Neural cell (in vitro differentiated cells): ENCODE data around the gene HK2. TPM values are rescaled to one million over a fixed set of nuclear protein-coding genes. Genes with fewer than 3 reads are reported as not detected.

Source experiments
- H2AFZ ChIP-seq: fragments of 200-600, 300-800 bp; sonication (generic), shearing (Covaris generic); 2 replicates; pipeline ENCODE4 v1.6.0; 2014; ENCODE audit warnings: low read depth, mild to moderate bottlenecking, antibody characterized with exemption, low read length, moderate library complexity
- H3F3A ChIP-seq: fragments of 200-600 bp; shearing (Covaris generic); 2 replicates; pipeline ENCODE4 v1.6.1; 2016; ENCODE audit warnings: mild to moderate bottlenecking, moderate library complexity, mixed read lengths, antibody characterized with exemption, low read length; ENCODE audit not compliant: insufficient read depth, poor library complexity, severe bottlenecking
- H3K27ac ChIP-seq: fragments of 200-600, 300-800 bp; sonication (generic), shearing (Covaris generic); 2 replicates; pipeline ENCODE4 v1.5.1; 2014; ENCODE audit warnings: mild to moderate bottlenecking, low read length, moderate library complexity
- H3K27me3 ChIP-seq: fragments of 300-800, 200-600 bp; sonication (generic), shearing (Covaris generic); 2 replicates; pipeline ENCODE4 v1.6.0; 2014; ENCODE audit warnings: mild to moderate bottlenecking, low read depth, low read length, moderate library complexity; ENCODE audit not compliant: insufficient read depth
- H3K36me3 ChIP-seq: fragments of 300-800, 200-600 bp; sonication (generic), shearing (Covaris generic); 2 replicates; pipeline ENCODE4 v1.5.1; 2014; ENCODE audit warnings: mild to moderate bottlenecking, antibody characterized with exemption, low read length, moderate library complexity; ENCODE audit not compliant: insufficient read depth
- H3K4me2 ChIP-seq: fragments of 300-800, 200-600 bp; sonication (generic), shearing (Covaris generic); 2 replicates; pipeline ENCODE4 v1.6.0; 2014; ENCODE audit warnings: mild to moderate bottlenecking, low read length
- H3K4me3 ChIP-seq: fragments of 300-800, 200-600 bp; sonication (generic), shearing (Covaris generic); 2 replicates; pipeline ENCODE4 v1.5.1; 2014; ENCODE audit warnings: mild to moderate bottlenecking, low read length, moderate library complexity
- H3K79me2 ChIP-seq: fragments of 200-600 bp; shearing (Covaris generic); replicated peaks from 2 replicates; pipeline ENCODE4 v1.6.0; 2014; ENCODE audit warnings: mild to moderate bottlenecking, low read length, moderate library complexity; ENCODE audit not compliant: insufficient read depth
- H3K9ac ChIP-seq: fragments of 300-800, 200-600 bp; sonication (generic), shearing (Covaris generic); 2 replicates; pipeline ENCODE4 v1.6.1; 2016; ENCODE audit warnings: mild to moderate bottlenecking, low read length, mixed read lengths
- H3K9me2 ChIP-seq: fragments of 200-600 bp; shearing (Covaris generic); 2 replicates; pipeline ENCODE4 v1.6.1; 2016; ENCODE audit warnings: mild to moderate bottlenecking, low read length, mixed read lengths; ENCODE audit not compliant: insufficient read depth
- H3K9me3 ChIP-seq: fragments of 200-600, 300-800 bp; sonication (generic), shearing (Covaris generic); 2 replicates; pipeline ENCODE4 v1.6.1; 2016; ENCODE audit warnings: mild to moderate bottlenecking, mixed run types, low read length, moderate library complexity, mixed read lengths
- H4K20me1 ChIP-seq: fragments of 200-600 bp; shearing (Covaris generic); 2 replicates; pipeline ENCODE4 v1.6.1; 2016; ENCODE audit warnings: mild to moderate bottlenecking, mixed run types; ENCODE audit not compliant: insufficient read depth
- EP300 ChIP-seq: fragments of 450-650 bp; conservative IDR thresholded peaks from 2 replicates; pipeline ENCODE4 v1.6.1; 2014; ENCODE audit warnings: antibody characterized with exemption, mild to moderate bottlenecking, moderate library complexity; ENCODE audit not compliant: poor library complexity, severe bottlenecking
- EZH2 ChIP-seq: fragments of 200-600, 300-800 bp; shearing (Covaris generic), sonication (generic); IDR thresholded peaks from 2 replicates; pipeline ENCODE4 v1.6.1; 2014; ENCODE audit warnings: antibody characterized with exemption, low read length, borderline replicate concordance, mild to moderate bottlenecking; ENCODE audit not compliant: insufficient read depth, poor library complexity, severe bottlenecking
- MXI1 ChIP-seq: fragments of 450-650 bp; conservative IDR thresholded peaks from 2 replicates; pipeline ENCODE4 v1.6.1; 2014; ENCODE audit warnings: antibody characterized with exemption, mild to moderate bottlenecking; ENCODE audit not compliant: poor library complexity, severe bottlenecking
- POLR2AphosphoS5 ChIP-seq: IDR thresholded peaks from 2 replicates; pipeline ENCODE4 v1.6.1; 2012
- RAD21 ChIP-seq: fragments of 450-650 bp; conservative IDR thresholded peaks from 2 replicates; pipeline ENCODE4 v1.6.1; 2014; ENCODE audit warnings: antibody characterized with exemption, mild to moderate bottlenecking, moderate library complexity
- SMC3 ChIP-seq: fragments of 450-650 bp; conservative IDR thresholded peaks from 2 replicates; pipeline ENCODE4 v1.6.1; 2014; ENCODE audit warnings: antibody characterized with exemption, mild to moderate bottlenecking, moderate library complexity; ENCODE audit not compliant: poor library complexity
- TAF1 ChIP-seq: IDR thresholded peaks from 2 replicates; pipeline ENCODE4 v1.6.1; 2012; ENCODE audit warnings: low read depth
- polyA plus RNA-seq: library from polyadenylated mRNA; depleted of rRNA; stranded (reverse); fragments of >200 nt; gene quantifications from 2 replicates; pipeline ENCODE4 v1.2.3, GENCODE V29; 2014
- TF ChIP-seq, protein P1 (sequence below): IDR thresholded peaks from 2 replicates; pipeline ENCODE4 v1.6.1; 2012; ENCODE audit warnings: borderline replicate concordance
- TF ChIP-seq, protein P2 (sequence below): fragments of 450-650 bp; IDR thresholded peaks from 2 replicates; pipeline ENCODE4 v1.5.1; 2014; ENCODE audit warnings: antibody characterized with exemption, mild to moderate bottlenecking, moderate library complexity; ENCODE audit not compliant: poor library complexity, severe bottlenecking

The HK2 gene
- polyA plus RNA-seq, 1 donor from 2014 or later, result 0.47 TPM

DNA sequence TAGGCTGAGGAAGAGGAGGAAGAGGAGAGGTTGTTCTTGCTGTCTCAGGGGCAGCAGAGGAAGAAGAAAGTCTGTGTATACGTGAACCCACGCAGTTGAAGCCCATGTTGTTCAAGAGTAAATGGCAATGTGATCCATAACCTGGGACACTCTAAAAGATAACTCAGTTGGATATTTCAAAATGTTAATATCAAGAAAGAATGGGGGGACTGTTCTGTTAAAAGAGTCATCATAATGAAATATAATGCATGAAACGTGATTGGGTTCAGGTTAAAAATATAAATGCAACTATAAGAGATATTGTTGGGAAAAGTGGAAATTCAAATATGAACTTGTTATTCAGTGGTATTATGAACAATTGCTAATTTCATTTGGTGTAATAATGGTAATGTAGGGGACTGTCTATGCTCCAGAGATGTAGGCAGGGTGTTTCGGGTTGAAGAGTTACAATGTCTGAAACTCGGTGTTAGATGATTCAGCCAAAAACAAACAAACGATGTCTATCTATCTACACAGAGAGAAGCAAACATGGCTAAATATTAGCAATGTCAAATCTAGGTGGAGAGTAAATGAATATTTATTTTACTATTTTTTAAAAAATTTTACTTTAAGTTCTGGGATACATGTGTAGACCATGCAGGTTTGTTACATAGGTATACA lies 103.4 kb downstream of the HK2 start:
- H3K4me3 ChIP-seq, result no peak overlapping the region
- no peaks in the 10 kb centered on the region for H3K36me3 ChIP-seq
- no peaks in the 10 kb centered on the region for H3K9me2 ChIP-seq
- no peak overlapping the region for H3K9ac ChIP-seq
- no peak overlapping the region for H3K27ac ChIP-seq
- no peak overlapping the region for H2AFZ ChIP-seq
- TF ChIP-seq POLR2AphosphoS5, result no peak
- no peak for TF ChIP-seq SMC3
- TF ChIP-seq, protein P1, sequence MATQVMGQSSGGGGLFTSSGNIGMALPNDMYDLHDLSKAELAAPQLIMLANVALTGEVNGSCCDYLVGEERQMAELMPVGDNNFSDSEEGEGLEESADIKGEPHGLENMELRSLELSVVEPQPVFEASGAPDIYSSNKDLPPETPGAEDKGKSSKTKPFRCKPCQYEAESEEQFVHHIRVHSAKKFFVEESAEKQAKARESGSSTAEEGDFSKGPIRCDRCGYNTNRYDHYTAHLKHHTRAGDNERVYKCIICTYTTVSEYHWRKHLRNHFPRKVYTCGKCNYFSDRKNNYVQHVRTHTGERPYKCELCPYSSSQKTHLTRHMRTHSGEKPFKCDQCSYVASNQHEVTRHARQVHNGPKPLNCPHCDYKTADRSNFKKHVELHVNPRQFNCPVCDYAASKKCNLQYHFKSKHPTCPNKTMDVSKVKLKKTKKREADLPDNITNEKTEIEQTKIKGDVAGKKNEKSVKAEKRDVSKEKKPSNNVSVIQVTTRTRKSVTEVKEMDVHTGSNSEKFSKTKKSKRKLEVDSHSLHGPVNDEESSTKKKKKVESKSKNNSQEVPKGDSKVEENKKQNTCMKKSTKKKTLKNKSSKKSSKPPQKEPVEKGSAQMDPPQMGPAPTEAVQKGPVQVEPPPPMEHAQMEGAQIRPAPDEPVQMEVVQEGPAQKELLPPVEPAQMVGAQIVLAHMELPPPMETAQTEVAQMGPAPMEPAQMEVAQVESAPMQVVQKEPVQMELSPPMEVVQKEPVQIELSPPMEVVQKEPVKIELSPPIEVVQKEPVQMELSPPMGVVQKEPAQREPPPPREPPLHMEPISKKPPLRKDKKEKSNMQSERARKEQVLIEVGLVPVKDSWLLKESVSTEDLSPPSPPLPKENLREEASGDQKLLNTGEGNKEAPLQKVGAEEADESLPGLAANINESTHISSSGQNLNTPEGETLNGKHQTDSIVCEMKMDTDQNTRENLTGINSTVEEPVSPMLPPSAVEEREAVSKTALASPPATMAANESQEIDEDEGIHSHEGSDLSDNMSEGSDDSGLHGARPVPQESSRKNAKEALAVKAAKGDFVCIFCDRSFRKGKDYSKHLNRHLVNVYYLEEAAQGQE, result no peak
- no peak for TF ChIP-seq RAD21
- TF ChIP-seq EP300, result no peak
- no peak for TF ChIP-seq TAF1
- no peak for TF ChIP-seq EZH2
- no peak for TF ChIP-seq MXI1
- no peaks in the 10 kb centered on the region for H3F3A ChIP-seq
- H3K79me2 ChIP-seq, result no peaks in the 10 kb centered on the region
- no peak overlapping the region for H3K4me2 ChIP-seq
- H3K9me3 ChIP-seq, result no peaks in the 10 kb centered on the region
- no peaks in the 10 kb centered on the region for H4K20me1 ChIP-seq
- H3K27me3 ChIP-seq, result no peaks in the 10 kb centered on the region

DNA sequence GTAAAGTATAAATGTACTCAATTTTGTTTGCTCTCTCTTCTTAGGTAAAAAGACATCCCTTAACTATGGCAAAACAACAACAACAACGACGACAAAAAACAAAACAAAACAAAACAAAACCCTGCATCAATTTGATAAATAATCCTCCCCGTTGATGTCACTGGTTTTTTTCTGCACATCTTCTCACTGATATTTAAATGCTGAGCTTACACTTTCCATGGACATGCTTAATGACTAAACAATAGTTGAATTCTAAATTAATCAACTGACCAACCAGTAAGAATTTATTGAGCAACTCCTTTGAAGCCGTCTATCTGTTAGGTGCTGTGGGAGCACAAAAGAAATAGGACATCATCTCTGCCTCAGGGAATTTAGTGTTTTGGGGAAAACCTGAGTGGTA lies 104.3 kb downstream of the HK2 start:
- no peak overlapping the region for H3K27ac ChIP-seq
- H3F3A ChIP-seq, result no peaks in the 10 kb centered on the region
- H3K4me3 ChIP-seq, result no peak overlapping the region
- H3K9ac ChIP-seq, result no peak overlapping the region
- no peak for TF ChIP-seq EZH2
- no peak for TF ChIP-seq POLR2AphosphoS5
- no peak for TF ChIP-seq RAD21
- no peak for TF ChIP-seq SMC3
- no peak for TF ChIP-seq TAF1
- TF ChIP-seq EP300, result no peak
- TF ChIP-seq, protein P2, sequence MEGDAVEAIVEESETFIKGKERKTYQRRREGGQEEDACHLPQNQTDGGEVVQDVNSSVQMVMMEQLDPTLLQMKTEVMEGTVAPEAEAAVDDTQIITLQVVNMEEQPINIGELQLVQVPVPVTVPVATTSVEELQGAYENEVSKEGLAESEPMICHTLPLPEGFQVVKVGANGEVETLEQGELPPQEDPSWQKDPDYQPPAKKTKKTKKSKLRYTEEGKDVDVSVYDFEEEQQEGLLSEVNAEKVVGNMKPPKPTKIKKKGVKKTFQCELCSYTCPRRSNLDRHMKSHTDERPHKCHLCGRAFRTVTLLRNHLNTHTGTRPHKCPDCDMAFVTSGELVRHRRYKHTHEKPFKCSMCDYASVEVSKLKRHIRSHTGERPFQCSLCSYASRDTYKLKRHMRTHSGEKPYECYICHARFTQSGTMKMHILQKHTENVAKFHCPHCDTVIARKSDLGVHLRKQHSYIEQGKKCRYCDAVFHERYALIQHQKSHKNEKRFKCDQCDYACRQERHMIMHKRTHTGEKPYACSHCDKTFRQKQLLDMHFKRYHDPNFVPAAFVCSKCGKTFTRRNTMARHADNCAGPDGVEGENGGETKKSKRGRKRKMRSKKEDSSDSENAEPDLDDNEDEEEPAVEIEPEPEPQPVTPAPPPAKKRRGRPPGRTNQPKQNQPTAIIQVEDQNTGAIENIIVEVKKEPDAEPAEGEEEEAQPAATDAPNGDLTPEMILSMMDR, result no peak
- TF ChIP-seq MXI1, result no peak
- TF ChIP-seq, protein P1, result no peak
- H3K4me2 ChIP-seq, result no peak overlapping the region
- H3K27me3 ChIP-seq, result no peaks in the 10 kb centered on the region
- no peaks in the 10 kb centered on the region for H4K20me1 ChIP-seq
- no peak overlapping the region for H2AFZ ChIP-seq
- H3K9me3 ChIP-seq, result no peaks in the 10 kb centered on the region
- no peaks in the 10 kb centered on the region for H3K36me3 ChIP-seq
- H3K79me2 ChIP-seq, result no peaks in the 10 kb centered on the region
- H3K9me2 ChIP-seq, result no peaks in the 10 kb centered on the region
